GM19438 (cell line): Measurements from ENCODE around the gene SCN4B.

ENCODE experiments used
- ATAC-seq: cut with Tn5 transposase; IDR thresholded peaks from one replicate; pipeline ENCODE4 v1.9.1; 2021; ENCODE audit warnings: low read depth; ENCODE audit not compliant: unreplicated experiment

The SCN4B gene

GRCh38 chr11:118155776-118156530 lies 3.3 kb upstream of the SCN4B start:
- no peak for ATAC-seq

GRCh38 chr11:118154641-118155040 lies 2.0 kb upstream of the SCN4B start:
- no peak for ATAC-seq

DNA sequence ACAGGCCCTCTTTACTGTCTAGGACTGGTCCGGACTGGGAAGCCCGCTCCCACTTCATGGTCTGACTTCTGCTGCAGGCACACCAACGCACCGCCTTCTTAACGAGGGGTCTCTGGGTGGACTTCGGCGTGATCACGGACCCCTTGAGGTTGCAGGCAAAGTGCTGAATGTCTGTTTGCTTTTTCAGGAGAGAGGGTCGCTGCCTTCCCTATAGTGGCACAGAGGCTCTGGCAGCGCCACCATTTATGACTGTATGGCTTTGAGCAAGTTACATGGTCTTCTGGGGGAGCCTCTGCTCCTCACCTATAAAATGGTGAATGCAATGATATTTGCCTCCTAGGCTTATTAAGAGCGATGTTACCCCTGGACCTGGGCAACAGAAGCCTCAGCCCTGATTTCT lies 1.4 kb upstream of the SCN4B start:
- ATAC-seq = no peak

DNA sequence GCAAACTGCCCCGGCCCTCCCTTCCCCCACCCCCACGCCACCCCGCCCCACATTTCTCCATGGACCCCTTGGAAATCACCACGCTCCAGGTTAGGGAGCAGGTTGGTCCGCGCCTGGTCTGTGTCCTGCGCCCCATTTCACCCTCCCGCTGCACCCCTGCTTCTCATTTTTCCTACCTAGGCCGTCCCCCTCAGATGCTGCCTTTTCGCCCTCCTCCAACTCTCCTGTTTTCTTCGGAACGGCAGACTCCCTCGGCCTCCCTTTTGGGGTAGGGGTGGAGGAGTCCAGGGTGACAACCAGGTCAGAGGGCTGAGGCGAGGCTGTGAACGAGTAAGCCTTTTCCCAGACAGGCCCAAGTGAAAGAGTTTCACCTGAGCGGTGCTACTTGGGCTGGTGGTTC lies 893 bp upstream of the SCN4B start:
- ATAC-seq = no peak

DNA sequence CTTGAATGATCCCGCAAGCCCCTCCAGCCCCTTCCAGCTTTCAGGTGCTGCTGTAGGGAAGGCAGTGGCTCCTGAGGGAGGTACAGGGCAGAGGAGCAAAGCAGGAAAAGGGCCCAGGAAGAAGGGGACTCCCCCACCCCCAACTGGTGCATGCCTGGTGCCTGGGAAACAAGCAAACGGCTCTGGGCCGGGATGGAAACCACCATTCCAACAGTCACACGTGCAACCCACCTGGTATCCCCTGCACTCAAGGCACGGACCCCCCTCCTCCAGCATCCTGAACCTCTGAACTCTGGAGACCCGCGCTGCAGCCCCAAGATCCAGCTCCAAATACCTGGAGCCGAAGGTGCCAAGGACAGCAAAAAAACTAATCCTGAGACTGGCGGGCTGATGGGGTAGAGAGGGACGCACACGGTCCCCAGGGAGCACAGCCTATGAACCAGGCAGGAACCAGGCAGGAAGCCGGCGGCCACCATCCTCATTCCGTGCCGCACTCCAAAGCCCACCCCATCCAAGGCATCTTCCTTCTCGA lies 537 bp downstream of the SCN4B start:
- ATAC-seq = no peak

DNA sequence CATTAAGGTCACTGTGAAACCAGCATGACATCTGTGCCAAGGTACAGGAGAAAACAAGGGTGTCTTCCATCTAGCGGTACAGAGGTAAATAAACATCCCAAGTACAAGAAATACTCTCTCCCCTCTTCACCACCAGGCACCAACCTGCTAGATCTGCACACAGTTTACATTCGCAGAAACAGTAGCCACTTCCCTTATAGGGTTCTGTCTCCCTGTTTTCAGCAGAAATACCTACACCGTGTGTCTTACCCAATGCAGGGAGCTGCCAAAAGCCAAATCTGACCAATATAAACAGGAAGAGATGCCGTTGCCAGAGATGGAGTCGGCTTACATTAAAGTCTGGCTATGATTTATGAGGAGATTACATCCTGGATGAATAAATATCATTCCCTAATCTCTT lies 1.2 kb downstream of the SCN4B start:
- no peak for ATAC-seq

- ATAC-seq = no peak
These were observed 3.1 kb downstream of the SCN4B start for GRCh38 chr11:118149493-118149892.

GRCh38 chr11:118148856-118149255 lies 3.8 kb downstream of the SCN4B start:
- ATAC-seq = no peak

DNA sequence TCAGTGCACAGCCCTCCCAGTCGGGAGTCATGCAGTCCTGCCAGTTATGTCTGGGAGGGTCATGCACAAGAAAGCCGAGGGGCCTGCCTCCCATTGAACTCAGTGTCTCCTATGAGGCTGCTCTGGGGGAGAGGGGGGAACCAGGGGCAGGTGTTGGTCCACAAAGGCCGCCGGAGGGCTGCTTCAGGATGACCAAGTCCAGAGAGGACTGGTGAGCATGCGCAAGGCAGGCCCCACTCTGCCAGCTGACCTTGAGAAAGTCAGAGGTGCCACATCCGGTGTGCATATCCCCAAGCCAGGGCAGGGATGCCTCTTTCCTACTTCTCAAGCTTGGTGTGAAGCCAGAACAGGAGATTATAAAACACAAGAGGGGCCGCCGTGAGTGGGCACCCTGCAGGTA lies 4.4 kb downstream of the SCN4B start:
- no peak for ATAC-seq

DNA sequence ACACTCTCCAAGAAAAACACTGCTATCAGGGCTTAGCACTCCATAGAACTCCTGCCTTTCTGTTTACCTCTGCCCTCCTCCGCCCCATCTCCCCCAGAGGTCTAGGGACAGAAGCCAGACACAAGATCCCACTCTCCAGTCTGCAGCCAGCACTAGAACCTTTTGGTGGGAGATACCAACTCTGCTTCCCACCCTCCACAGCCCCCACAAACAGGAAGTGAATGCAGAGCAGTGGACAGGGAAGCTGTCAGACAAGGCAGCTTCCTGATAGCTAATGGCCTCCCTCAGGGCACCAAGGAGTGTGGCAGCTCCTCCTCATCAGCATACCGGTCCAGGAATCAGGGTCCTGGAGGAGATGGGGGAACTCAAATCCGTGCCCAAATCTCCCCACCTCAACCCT lies 5.1 kb downstream of the SCN4B start:
- no peak for ATAC-seq

- no peak for ATAC-seq
These were observed 6.1 kb downstream of the SCN4B start for GRCh38 chr11:118146554-118146953.

DNA sequence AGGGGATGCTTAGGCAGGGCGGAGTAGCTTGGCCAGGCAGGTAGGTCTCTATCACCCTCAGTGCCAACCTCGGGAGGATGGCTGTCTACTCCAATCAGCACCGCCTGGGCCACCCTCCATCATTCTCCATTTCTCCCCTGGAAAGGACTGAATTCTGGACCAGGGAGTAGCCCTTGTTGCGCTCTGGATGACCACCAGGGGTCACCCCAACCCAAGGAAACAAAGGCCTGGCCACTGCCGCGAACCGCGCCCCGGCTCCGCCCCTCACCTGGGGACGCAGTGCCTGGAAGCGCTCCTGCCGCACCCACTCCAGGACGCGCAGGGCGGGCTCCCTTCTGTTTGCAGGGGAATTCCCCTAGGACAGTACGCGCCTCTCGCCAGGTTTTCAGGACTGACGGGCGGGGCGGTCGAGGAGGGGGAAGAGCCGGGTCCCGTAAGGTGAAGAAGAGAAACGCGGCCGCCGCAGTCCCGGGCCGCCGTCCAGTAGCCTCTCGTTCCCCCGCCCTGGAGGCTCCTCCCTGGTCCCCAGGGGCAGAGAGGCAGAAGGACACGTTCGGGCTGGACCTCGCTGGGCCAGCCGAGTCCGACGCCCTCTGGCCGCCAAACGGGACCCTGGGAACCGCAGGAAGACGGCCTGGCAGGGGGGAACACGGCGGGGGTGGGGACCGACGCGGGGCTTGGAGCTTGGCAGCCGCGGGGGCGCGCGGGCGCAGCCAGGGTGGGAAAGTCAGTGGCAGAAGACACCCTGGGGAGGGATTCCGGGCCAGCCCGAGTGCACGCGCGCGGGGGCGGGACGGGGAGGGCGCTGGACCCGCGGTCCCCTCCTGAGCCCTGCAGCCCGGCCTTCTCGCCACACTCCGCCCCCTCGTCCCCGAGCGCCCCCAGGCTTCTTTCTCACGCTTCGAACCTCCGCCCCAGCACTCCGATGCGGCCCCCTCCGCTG lies 7.1 kb downstream of the SCN4B start:
- peak; percentile 88 for ATAC-seq

GRCh38 chr11:118144301-118145268 lies 8.0 kb downstream of the SCN4B start:
- ATAC-seq = no peak

DNA sequence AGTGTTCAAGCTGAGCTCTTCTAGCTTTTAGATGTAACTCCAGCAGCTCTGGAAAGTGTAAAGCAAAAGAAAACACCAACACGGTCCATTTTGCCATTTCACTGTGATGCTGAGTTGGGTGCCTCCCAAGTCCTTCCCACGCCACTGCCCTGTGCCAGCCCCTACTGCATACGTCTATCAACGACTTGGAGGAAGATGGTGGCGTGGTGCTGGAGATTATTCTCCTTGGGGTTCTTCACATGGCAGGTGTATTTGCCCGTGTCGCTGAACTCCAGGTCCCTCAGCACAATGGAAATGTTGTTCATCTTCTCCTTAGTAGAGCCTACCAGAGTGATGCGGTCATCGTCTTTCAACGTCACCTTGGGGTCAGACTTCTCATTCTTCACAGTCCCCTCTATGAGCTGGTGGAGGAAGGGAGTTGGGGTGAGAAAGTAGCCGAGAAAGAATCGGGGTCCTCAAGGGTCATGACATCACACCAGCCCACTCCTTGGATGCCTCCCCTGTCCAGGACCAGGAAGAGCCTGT lies 8.9 kb downstream of the SCN4B start:
- ATAC-seq = no peak

DNA sequence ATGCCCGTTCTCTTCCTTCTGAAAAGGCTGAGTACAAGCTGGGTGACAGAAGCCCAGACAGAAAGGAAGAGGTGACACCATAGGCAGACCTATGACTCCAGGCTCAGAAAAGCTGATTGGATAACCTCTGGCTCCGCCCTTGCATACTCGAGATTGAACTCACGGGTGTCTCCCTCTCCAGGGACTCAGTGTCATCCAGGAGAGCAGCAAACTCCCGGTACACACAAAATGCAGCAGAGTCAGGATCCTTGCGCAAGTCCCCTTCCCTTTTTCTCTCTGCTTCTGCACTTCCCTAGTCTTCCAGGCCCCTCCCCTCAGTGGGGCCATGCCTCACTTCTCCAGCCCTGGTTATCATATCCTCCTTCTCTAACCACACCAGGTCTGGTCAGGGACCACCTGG lies 9.8 kb downstream of the SCN4B start:
- no peak for ATAC-seq

- no peak for ATAC-seq
These were observed 10.5 kb downstream of the SCN4B start for GRCh38 chr11:118142081-118142480.

DNA sequence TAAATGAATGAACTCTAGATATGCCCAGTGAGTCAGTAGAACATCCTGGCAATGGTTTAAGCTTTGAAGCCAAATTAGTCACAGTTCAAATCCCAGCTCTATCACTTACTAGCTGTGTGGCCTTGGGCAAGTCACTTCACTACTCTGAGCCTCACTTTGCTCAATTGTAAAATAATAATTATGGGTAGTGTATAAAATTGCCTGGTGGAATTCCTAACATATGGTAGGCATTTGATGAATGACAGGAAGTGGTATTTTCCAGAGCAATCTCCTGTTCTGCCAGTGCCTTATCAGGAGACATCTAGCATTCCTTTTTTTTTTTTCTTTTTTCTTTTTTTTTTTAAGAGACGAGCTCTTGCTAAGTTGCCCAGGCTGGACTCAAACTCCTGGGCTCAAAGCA lies 13.0 kb downstream of the SCN4B start:
- ATAC-seq = no peak

GRCh38 chr11:118138839-118139420 lies 13.7 kb downstream of the SCN4B start:
- no peak for ATAC-seq

DNA sequence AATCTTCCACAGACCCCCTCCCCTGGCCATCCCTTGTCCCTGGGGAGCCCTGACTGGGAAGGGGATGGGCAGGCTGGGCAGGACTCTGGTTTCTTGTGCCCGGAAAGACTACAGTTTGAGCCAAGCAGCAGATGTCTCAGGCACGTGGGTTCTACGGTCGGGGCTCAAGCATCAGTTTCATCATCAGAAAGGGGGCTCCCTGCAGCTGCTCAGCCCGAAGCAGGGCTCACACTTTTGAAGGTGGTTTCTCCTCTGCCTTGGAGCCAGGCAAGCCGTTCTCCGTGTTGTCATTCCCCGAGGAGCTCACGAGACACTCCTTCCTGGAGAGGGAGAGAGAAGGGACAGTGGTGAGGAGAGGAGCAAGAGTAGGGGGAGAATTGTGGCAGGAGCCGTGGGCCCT lies 15.8 kb downstream of the SCN4B start:
- no peak for ATAC-seq

DNA sequence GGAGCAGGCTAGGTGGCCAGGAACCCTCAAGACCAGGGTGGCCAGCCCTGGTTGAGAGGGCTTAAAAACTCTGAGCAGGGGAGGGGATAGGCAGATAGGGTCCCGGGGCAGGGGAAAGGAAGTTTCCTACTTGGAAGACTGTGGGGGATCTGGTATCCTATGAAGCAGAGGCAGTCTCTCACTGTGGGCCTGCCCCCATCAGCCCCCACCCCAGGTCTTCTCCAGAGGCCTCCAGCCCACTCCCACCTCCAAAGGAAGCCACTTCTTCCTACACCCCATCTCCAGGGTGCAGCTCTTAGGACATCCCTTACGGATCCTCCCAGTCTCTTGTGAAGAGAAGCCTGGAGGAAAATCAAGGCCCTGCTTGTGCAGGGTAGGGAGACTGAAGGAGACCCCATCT lies 16.3 kb downstream of the SCN4B start:
- no peak for ATAC-seq
